Activated CD4-positive, alpha-beta memory T cell treated with anti-CD3 and anti-CD28 coated beads, Interleukin-2, amount 10 ng/mL, durations not matched to agents 7 days and 5 days (primary cell): ENCODE measurements around the gene SLC9A8. TPM values are rescaled to one million over a fixed set of nuclear protein-coding genes. Genes with fewer than 3 reads are reported as not detected.
"Not testable (repeated sequence)": the region's sequence is repeated elsewhere in the genome, so short reads cannot be mapped to it uniquely, and the experiment has no call there.

Source experiments
- CTCF ChIA-PET: fragments of 350-600 bp; sonication (Branson Sonifier 250); formaldehyde crosslinking; loops from one replicate; lab custom pipeline; 2021; ENCODE audit warnings: antibody characterized with exemption, inconsistent platforms; lab: Charles Lee
- POLR2A ChIA-PET: fragments of 350-600 bp; sonication (Branson Sonifier 250); formaldehyde crosslinking; loops from one replicate; lab custom pipeline; 2021; ENCODE audit warnings: antibody characterized with exemption; lab: Charles Lee
- DNase-seq: peaks from one replicate; pipeline ENCODE4 v3.0.0-alpha.2; 2020
- H3K27ac Mint-ChIP-seq: one replicate; pipeline ENCODE4 v1.8.0; 2021; ENCODE audit warnings: mild to moderate bottlenecking, mixed read lengths
- H3K27me3 Mint-ChIP-seq: one replicate; pipeline ENCODE4 v1.8.0; 2021; ENCODE audit warnings: mixed read lengths
- H3K36me3 Mint-ChIP-seq: one replicate; pipeline ENCODE4 v1.8.0; 2021; ENCODE audit warnings: low read depth, mixed read lengths
- H3K4me1 Mint-ChIP-seq: one replicate; pipeline ENCODE4 v1.8.0; 2021; ENCODE audit warnings: mixed read lengths
- H3K4me3 Mint-ChIP-seq: one replicate; pipeline ENCODE4 v1.8.0; 2021; ENCODE audit warnings: mild to moderate bottlenecking, mixed read lengths
- H3K9me3 Mint-ChIP-seq: one replicate; pipeline ENCODE4 v1.8.0; 2021; ENCODE audit warnings: mixed read lengths
- total RNA-seq, 2 experiments: library from RNA; stranded (reverse); gene quantifications; one replicate each; pipeline ENCODE4 v1.2.3, GENCODE V29; 2021

SLC9A8 gene, protein sequence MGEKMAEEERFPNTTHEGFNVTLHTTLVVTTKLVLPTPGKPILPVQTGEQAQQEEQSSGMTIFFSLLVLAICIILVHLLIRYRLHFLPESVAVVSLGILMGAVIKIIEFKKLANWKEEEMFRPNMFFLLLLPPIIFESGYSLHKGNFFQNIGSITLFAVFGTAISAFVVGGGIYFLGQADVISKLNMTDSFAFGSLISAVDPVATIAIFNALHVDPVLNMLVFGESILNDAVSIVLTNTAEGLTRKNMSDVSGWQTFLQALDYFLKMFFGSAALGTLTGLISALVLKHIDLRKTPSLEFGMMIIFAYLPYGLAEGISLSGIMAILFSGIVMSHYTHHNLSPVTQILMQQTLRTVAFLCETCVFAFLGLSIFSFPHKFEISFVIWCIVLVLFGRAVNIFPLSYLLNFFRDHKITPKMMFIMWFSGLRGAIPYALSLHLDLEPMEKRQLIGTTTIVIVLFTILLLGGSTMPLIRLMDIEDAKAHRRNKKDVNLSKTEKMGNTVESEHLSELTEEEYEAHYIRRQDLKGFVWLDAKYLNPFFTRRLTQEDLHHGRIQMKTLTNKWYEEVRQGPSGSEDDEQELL
- total RNA-seq: 10 to 100 TPM; 18.0 to 21.0 TPM

DNA sequence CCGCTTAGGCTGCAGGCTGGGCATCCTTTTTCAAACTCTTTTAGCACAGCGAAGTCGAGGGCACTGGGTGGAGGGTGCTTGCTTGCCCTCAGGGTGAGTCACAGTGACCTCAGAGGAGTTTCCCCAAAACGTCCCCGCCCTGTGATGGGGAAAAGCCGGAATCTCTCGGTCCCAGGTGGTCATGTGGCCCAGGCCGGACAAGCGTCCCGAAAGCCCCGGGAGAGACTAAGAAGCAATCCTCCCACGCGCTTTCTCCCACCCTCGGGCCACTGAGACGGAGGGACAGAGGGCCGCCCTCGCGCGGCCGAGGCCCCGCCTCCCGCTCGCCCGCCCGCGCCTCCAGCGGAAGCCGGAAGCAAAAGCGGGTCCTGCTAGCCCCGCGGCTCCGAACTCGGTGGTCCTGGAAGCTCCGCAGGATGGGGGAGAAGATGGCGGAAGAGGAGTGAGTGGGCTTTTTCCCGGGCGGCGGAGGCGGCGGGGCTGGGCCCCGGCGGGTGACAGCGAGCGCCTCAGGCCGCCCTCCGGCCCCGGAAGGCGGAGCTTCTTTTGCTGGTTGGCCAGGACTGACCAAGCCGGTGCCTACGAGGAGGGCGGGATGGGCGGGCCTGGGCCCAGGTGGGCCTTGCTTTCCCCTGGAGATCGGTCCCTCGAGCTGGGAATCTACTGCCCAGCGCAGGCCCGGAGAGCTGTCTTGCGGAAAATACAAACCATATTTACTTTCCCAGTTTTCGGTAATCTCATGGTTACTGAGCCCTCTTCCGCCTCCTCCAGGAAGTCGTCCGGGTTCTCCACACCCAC, at the start of gene SLC9A8:
Gene SLC9A8 (plus strand): TSS at position 322 of the 798 bp plus-strand sequence. CDS start 95 bp downstream, at position 417.
- Mint-ChIP-seq H3K36me3 (peaks cover 39% of the 10 kb centered on the region), H3K4me3 (peak within 1 kb of the TSS; percentile 94), H3K9me3 (no peaks in the 10 kb centered on the region), H3K4me1 (peaks cover 44% of the 10 kb centered on the region), H3K27me3 (no peaks in the 10 kb centered on the region), H3K27ac (peak within 1 kb of the TSS; percentile 93)
- CTCF ChIA-PET: interaction anchor here (0.7 to 1.3 kb wide), 8 partner anchors 10 to 204 kb away, joined by 3 to 5 read pairs (median 4); no protein-coding TSS in a partner anchor
- POLR2A ChIA-PET: interaction anchor here (0.6 to 4.6 kb wide), 19 partner anchors 10 to 217 kb away, joined by 3 to 33 read pairs (median 4); partner anchors contain the start of genes B4GALT5 and RNF114
- peak; percentile 83 for DNase-seq

DNA sequence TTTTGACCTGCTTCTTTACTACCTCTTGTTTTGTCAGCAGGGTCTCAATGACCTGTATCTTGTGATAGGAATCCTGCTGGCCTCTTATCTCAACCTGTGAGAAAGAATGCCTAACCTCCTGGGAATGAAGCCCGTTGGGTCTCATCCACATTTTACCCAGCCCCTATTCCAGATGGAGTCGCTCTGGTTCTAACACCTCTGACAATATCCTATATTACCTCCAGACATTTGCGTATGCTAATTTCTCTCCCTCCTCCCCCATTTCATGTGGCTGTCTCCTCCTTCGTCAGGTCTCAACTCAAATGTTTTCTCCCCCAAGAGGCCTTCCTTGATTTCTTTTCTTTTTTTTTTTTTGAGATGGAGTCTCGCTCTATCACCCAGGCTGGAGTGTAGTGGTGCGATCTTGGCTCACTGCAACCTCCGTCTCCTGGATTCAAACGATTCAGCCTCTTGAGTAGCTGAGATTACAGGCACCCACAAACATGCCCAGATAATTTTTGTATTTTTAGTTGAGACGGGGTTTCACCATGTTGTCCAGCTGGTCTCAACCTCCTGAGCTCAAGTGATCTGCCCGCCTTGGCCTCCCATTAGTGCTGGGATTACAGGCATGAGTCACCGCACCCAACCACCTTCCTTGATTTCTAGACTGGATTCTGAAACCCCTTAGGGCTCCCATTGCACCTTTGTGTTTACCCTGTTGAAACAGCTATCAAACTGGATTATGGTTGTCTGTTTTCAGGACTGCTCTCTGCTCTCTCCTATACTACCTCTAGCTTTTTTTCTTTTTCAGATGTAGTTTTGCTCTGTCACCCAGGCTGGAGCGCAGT, 49.5 kb upstream of the SLC9A8 start:
- ChIA-PET CTCF (no interaction called here), POLR2A (no interaction called here)
- H3K4me1 Mint-ChIP-seq: peaks cover 10% of the 10 kb centered on the region
- H3K27ac Mint-ChIP-seq: no peak overlapping the region
- H3K4me3 Mint-ChIP-seq: no peak overlapping the region
- H3K36me3 Mint-ChIP-seq: peaks cover 2% of the 10 kb centered on the region
- H3K9me3 Mint-ChIP-seq: no peaks in the 10 kb centered on the region
- no peak for DNase-seq
- peaks cover 61% of the 10 kb centered on the region for H3K27me3 Mint-ChIP-seq

DNA sequence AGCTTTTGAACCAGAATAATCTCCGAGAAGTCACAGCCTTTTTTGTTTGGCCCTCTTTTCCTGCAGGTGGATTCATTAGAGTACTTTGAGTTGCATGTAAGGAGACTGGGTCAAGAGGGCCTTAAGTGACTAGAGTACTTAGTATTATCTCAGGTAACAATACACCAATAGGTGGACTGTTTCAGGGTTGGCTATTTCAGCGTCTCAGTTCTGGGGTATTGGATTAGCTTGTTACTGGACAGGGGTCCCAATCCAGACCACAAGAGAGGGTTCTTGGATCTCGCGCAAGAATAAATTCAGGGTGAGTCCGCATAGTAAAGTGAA, 47.3 kb upstream of the SLC9A8 start:
- no peak for DNase-seq
- CTCF ChIA-PET: no interaction called here
- H3K36me3 Mint-ChIP-seq: peaks cover 2% of the 10 kb centered on the region
- no peaks in the 10 kb centered on the region for H3K9me3 Mint-ChIP-seq
- H3K27me3 Mint-ChIP-seq: peaks cover 66% of the 10 kb centered on the region
- H3K4me1 Mint-ChIP-seq: peaks cover 28% of the 10 kb centered on the region
- no peak overlapping the region for H3K27ac Mint-ChIP-seq
- POLR2A ChIA-PET: no interaction called here
- H3K4me3 Mint-ChIP-seq: no peak overlapping the region

DNA sequence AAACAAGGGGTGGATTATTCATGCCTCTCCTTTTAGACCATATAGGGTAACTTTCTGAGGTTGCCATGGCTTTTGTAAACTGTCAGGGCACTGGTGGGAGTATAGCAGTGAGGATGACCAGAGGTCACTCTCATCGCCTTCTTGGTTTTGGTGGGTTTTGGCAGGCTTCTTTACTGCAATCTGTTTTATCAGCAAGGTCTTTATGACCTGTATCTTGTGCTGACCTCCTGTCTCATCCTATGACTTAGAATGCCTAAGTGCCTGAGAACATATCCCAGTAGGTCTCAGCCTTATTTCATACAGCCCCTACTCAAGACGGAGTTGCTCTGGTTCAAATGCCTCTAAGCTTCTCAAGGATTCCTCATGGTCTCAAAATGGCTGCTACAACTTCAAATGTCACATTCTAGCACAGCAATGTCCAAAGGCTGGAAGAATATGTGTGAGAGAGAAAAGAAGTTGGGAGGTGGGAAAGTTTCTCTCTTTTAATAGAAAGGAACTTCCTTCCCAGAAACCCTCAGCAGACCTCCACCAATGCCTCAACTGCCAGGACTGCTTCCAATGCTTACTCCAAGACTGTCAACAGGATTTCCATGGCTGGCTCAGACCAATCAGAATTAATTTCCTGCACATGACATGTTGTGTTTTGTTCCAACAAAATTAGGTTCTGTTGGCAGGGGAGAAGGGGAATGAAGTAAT, 46.6 kb upstream of the SLC9A8 start:
- Mint-ChIP-seq H3K4me1 (peaks cover 32% of the 10 kb centered on the region), H3K9me3 (no peaks in the 10 kb centered on the region), H3K36me3 (peaks cover 2% of the 10 kb centered on the region), H3K27me3 (peaks cover 67% of the 10 kb centered on the region), H3K27ac (no peak overlapping the region), H3K4me3 (no peak overlapping the region)
- DNase-seq: no peak
- ChIA-PET CTCF (no interaction called here), POLR2A (no interaction called here)

DNA sequence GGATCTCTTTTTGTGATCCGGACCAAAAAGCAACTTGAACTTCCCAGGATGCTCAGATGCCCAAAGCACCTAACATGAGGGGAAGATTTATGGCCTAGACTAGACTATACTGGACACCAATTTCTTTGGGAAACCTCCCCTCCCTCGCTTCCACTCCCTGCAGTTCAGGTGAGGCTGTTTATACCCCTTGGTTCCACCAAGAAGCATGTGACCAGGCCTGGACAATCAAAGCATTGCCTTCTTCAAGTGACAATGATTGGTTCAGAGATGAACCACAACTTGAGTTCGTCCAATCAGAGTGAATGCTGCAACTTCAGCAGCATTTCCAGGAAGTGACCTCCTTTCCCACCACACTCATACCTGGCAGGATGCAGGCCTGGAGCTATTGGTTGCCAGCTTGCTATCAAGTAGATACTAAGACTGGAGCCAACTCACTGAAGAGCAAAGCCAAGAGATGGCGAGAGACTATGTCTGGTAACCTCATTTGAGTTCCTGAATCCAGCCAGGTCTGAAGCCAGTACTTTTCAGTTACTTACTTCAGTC, 45.6 kb upstream of the SLC9A8 start:
- Mint-ChIP-seq H3K27me3 (peaks cover 62% of the 10 kb centered on the region), H3K36me3 (peaks cover 2% of the 10 kb centered on the region), H3K4me3 (no peak overlapping the region), H3K27ac (no peak overlapping the region), H3K9me3 (no peaks in the 10 kb centered on the region), H3K4me1 (peaks cover 34% of the 10 kb centered on the region)
- CTCF ChIA-PET: no interaction called here
- peak; percentile 28 for DNase-seq
- POLR2A ChIA-PET: no interaction called here

DNA sequence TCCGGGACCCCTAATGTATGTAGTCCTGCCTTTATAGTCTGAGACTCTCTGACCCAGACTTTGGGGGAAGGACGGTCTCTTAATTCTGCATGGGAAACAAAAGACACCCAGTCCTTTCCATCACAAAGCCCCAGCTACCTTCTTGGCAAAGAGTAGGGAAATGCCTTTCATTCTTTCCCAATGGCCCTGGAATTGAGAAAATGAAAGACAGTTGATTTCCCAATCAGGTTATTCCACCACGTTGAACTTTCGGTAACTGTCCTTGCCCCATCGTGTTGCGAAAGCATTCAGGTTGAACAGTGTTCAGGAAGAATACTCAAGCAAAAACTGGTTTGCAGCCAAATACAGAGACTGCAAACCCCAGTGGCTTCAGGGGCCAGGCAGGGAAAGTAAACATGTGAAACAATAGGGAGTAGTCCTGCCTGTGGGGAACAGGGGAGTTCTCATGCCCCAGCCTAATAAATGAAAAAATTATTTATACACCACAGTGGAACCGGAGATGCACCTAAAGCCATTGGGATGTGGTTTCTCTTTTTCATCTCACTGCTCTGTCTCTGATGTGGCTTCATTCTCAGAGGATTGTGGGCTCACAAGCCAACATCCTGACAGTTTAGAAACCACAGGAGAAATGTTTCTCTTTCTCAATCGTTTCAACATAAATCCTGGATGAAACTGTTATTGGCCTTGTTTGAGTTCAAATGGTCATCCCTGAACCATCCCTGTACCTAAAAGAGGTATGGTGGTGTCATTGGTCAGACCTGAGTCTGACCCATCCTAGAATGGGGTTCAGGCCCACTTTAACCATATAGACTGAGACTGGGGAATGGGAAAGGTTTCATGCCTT, 44.2 kb upstream of the SLC9A8 start:
- ChIA-PET POLR2A (no interaction called here), CTCF (interaction anchor here (0.9 kb wide), 1 partner anchor 8 kb away, joined by 3 read pairs; no protein-coding TSS in a partner anchor)
- Mint-ChIP-seq H3K4me1 (peaks cover 34% of the 10 kb centered on the region), H3K9me3 (no peaks in the 10 kb centered on the region), H3K4me3 (no peak overlapping the region), H3K36me3 (peaks cover 2% of the 10 kb centered on the region), H3K27me3 (peaks cover 52% of the 10 kb centered on the region), H3K27ac (no peak overlapping the region)
- DNase-seq: peak; percentile 51

DNA sequence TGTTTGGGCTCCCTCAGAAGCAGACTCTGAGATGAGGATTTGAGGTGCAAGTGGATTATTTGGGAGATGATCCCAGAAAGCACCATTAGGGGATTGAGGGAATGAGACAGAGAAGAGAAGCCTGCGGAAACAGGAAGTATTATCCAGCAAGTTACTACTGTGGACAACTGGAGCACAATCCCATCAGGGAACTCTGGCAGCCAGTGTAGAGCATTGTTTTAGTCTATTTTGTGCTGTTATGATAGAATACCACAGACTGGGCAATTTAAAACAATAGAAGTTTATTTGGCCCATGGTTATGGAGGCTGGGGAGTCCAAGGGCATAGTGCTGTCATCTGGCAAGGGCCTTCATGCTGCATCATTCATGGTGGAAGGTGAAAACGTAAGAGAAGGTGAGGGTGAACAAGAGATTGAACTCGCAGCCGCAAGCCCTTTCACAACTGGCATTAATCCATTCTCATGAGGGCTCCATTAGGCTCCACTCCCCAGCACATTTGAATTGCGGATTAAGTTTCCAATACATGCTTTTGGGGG, 43.5 kb upstream of the SLC9A8 start:
- H3K9me3 Mint-ChIP-seq: no peaks in the 10 kb centered on the region
- H3K27ac Mint-ChIP-seq: no peak overlapping the region
- H3K36me3 Mint-ChIP-seq: peaks cover 2% of the 10 kb centered on the region
- H3K4me3 Mint-ChIP-seq: no peak overlapping the region
- no peak for DNase-seq
- CTCF ChIA-PET: no interaction called here
- peaks cover 34% of the 10 kb centered on the region for H3K4me1 Mint-ChIP-seq
- POLR2A ChIA-PET: no interaction called here
- peaks cover 47% of the 10 kb centered on the region for H3K27me3 Mint-ChIP-seq

DNA sequence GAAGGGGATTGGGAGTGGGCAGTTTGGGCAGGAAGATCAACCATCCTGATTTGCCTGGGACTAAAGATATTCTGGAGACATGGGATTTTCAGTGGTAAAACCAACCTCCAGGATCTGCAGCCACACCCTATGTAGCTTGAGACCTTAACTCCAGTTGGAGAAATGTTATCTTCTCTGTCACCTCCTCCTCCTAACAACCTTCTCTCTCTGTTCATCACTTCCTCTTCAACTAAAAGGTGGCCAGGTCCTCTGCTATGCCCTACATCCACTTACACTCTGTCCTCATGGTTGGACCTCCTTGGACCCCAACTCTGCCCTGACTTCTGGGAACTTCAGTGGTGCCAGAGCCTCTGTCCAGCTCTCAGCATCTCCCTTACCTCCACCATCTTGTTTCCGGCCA, 42.0 kb upstream of the SLC9A8 start:
- H3K4me1 Mint-ChIP-seq: peaks cover 37% of the 10 kb centered on the region
- no peak overlapping the region for H3K4me3 Mint-ChIP-seq
- ChIA-PET POLR2A (interaction anchor here (0.9 kb wide), 1 partner anchor 42 kb away, joined by 3 read pairs; the partner anchor contains the start of gene SLC9A8), CTCF (interaction anchor here (0.7 to 0.8 kb wide), 2 partner anchors 64 to 76 kb away, joined by 3 to 5 read pairs; no protein-coding TSS in a partner anchor)
- no peak for DNase-seq
- peaks cover 2% of the 10 kb centered on the region for H3K36me3 Mint-ChIP-seq
- no peaks in the 10 kb centered on the region for H3K9me3 Mint-ChIP-seq
- peaks cover 39% of the 10 kb centered on the region for H3K27me3 Mint-ChIP-seq
- no peak overlapping the region for H3K27ac Mint-ChIP-seq

DNA sequence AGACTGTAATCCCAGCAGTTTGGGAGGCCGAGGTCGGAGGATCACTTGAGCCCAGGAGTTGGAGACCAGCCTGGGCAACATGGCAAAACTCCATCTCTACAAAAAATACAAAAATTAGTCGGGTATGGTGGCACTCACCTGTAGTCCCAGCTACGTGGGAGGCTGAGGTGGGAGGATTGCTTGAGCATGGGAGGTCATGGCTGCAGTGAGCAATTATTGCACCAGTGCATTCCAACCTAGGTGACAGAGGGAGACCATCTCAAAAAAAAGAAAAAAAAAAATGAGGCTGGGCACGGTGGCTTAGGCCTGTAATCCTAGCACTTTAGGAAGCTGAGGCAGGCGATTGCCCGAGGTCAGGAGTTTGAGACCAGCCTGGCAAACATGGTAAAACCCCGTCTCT, 38.4 kb upstream of the SLC9A8 start:
- H3K4me3 Mint-ChIP-seq, DNase-seq, POLR2A ChIA-PET, H3K27ac Mint-ChIP-seq, H3K36me3 Mint-ChIP-seq, H3K9me3 Mint-ChIP-seq: not testable (repeated sequence)
- Mint-ChIP-seq H3K27me3 (peaks cover 19% of the 10 kb centered on the region), H3K4me1 (peaks cover 34% of the 10 kb centered on the region)
- CTCF ChIA-PET: interaction anchor here (0.8 kb wide), 1 partner anchor 40 kb away, joined by 3 read pairs; no protein-coding TSS in a partner anchor

DNA sequence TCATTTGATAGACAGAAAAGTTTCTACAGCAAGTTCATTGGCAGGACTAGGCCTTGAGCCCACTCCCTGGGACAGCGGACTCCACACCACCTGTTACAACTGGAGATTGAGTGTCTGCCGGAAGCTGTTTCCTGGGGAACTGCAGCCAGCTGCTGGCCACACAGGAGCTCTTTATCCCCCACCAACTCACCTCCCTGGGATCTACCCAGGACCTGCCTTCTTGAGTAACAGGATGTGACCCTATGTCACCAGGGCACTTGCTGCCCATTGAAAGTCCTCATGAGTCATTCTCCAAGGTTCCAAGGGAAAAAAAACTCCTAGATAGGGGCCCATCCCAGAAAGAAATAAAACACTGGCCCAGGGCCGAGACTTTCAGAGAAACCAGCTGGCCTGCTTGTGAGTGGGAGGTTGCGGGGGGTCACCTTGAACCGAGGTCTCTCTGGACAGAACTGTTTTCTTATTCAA, 37.4 kb upstream of the SLC9A8 start:
- ChIA-PET CTCF (no interaction called here), POLR2A (interaction anchor here (1.3 kb wide), 2 partner anchors 20 to 27 kb away, joined by 4 to 5 read pairs; no protein-coding TSS in a partner anchor)
- no peak for DNase-seq
- no peak overlapping the region for H3K27ac Mint-ChIP-seq
- H3K27me3 Mint-ChIP-seq: peaks cover 12% of the 10 kb centered on the region
- no peaks in the 10 kb centered on the region for H3K9me3 Mint-ChIP-seq
- H3K4me1 Mint-ChIP-seq: peaks cover 27% of the 10 kb centered on the region
- no peak overlapping the region for H3K4me3 Mint-ChIP-seq
- H3K36me3 Mint-ChIP-seq: no peaks in the 10 kb centered on the region

DNA sequence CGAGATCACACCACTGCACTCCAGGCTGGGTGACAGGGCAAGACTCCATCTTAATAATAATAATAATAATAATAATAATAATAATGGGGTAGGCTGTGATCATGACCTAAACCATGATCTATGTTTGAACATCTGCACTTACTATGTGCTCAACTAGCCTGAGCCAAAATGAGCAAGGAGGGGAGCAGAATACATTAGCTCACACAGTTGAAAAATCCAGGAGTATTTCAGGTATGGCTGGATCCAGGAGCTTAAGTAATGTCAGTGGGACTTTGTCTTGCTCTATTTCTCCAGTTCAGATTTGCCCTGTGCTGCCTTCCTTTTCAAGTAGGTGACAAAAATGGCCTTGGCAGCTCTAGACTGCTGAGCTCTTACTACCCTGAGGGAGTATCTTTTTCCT, 32.7 kb upstream of the SLC9A8 start:
- H3K27ac Mint-ChIP-seq: no peak overlapping the region
- H3K4me3 Mint-ChIP-seq: no peak overlapping the region
- no peaks in the 10 kb centered on the region for H3K36me3 Mint-ChIP-seq
- POLR2A ChIA-PET: no interaction called here
- no peaks in the 10 kb centered on the region for H3K9me3 Mint-ChIP-seq
- DNase-seq: no peak
- H3K4me1 Mint-ChIP-seq: peaks cover 28% of the 10 kb centered on the region
- H3K27me3 Mint-ChIP-seq: peaks cover 2% of the 10 kb centered on the region
- CTCF ChIA-PET: no interaction called here
